Activated naive CD4-positive, alpha-beta T cell treated with anti-CD3 and anti-CD28 coated beads, Interleukin-2, amount 50 U/mL, for 24 hours (primary cell): Measurements from ENCODE around the gene SMYD4.
"Not testable (repeated sequence)": the region's sequence is repeated elsewhere in the genome, so short reads cannot be mapped to it uniquely, and the experiment has no call there.

Experiments used
- H3K27ac Mint-ChIP-seq: one replicate; pipeline ENCODE4 v1.8.0; 2021; ENCODE audit warnings: mild to moderate bottlenecking, mixed read lengths
- H3K27me3 Mint-ChIP-seq: one replicate; pipeline ENCODE4 v1.8.0; 2021; ENCODE audit warnings: mixed read lengths
- H3K36me3 Mint-ChIP-seq: one replicate; pipeline ENCODE4 v1.8.0; 2021; ENCODE audit warnings: mixed read lengths
- H3K4me1 Mint-ChIP-seq: one replicate; pipeline ENCODE4 v1.8.0; 2021; ENCODE audit warnings: mixed read lengths
- H3K4me3 Mint-ChIP-seq: one replicate; pipeline ENCODE4 v1.8.0; 2021; ENCODE audit warnings: mild to moderate bottlenecking, mixed read lengths
- H3K9me3 Mint-ChIP-seq: one replicate; pipeline ENCODE4 v1.8.0; 2021; ENCODE audit warnings: mixed read lengths

SMYD4 gene

DNA sequence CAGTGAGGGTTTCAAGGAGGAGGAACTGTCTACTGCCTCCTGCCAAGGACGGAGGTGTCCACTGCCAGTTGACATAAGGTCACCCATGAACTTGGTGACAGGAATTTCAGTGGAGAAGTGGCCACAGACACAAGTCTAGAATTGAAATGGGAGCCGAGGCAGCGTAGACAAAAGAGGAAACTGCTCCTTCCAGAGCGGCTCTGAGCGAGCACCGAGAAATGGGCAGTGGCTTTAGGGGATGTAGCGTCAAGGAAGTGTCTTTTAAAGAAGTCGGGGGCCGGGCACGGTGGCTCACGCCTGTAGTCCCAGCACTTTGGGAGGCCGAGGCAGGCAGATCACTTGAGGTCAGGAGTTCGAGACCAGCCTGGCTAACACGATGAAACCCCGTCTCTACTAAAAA is 70.9 kb downstream of the SMYD4 start:
- Mint-ChIP-seq H3K27me3 (no peaks in the 10 kb centered on the region), H3K4me1 (peaks cover 32% of the 10 kb centered on the region), H3K36me3 (no peaks in the 10 kb centered on the region), H3K27ac (no peak overlapping the region), H3K4me3 (no peak overlapping the region), H3K9me3 (no peaks in the 10 kb centered on the region)

DNA sequence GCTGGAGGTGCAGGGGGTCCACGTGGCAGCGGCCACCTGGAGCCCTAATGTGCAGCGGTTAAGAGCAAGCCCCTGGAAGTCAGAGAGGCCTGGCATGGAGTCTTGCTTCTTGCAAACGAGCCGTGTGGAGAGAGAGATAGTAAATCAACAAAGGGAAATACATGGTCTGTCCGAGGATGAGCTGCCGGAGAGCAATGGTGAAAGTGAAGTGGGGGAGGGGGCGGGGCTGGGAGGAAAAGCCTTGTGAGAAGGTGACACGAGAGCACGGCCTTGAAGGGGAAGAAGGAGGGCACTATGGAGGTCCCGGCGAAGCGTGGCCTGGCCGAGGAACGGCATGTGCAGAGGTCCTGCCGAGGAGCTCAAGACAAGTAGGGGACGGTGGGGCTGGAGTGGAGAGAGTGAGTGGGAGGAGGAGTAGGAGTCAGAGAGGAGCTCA is 73.9 kb downstream of the SMYD4 start:
- H3K27me3 Mint-ChIP-seq: no peaks in the 10 kb centered on the region
- no peaks in the 10 kb centered on the region for H3K9me3 Mint-ChIP-seq
- no peak overlapping the region for H3K27ac Mint-ChIP-seq
- no peak overlapping the region for H3K4me3 Mint-ChIP-seq
- peaks cover 5% of the 10 kb centered on the region for H3K4me1 Mint-ChIP-seq
- H3K36me3 Mint-ChIP-seq: no peaks in the 10 kb centered on the region

DNA sequence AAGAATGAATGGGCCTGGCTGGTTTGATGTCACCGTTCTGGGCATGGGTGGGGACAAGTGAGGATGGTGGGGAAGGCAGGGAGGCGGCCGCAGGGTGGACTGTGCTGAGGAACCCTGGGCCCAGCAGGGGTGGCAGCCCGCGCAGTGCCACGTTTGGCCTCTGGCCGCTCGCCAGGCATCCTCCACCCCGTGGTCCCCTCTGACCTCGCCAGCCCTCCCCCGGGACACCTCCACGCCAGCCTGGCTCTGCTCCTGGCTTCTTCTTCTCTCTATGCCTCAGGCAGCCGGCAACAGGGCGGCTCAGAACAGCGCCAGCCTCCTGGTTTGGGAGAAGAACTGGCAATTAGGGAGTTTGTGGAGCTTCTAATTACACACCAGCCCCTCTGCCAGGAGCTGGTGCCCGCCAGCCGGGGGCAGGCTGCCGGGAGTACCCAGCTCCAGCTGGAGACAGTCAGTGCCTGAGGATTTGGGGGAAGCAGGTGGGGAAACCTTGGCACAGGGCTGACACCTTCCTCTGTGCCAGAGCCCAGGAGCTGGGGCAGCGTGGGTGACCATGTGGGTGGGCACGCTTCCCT is 74.4 kb downstream of the SMYD4 start:
- no peak overlapping the region for H3K27ac Mint-ChIP-seq
- no peaks in the 10 kb centered on the region for H3K36me3 Mint-ChIP-seq
- H3K4me3 Mint-ChIP-seq: no peak overlapping the region
- peaks cover 5% of the 10 kb centered on the region for H3K4me1 Mint-ChIP-seq
- no peaks in the 10 kb centered on the region for H3K27me3 Mint-ChIP-seq
- H3K9me3 Mint-ChIP-seq: no peaks in the 10 kb centered on the region

DNA sequence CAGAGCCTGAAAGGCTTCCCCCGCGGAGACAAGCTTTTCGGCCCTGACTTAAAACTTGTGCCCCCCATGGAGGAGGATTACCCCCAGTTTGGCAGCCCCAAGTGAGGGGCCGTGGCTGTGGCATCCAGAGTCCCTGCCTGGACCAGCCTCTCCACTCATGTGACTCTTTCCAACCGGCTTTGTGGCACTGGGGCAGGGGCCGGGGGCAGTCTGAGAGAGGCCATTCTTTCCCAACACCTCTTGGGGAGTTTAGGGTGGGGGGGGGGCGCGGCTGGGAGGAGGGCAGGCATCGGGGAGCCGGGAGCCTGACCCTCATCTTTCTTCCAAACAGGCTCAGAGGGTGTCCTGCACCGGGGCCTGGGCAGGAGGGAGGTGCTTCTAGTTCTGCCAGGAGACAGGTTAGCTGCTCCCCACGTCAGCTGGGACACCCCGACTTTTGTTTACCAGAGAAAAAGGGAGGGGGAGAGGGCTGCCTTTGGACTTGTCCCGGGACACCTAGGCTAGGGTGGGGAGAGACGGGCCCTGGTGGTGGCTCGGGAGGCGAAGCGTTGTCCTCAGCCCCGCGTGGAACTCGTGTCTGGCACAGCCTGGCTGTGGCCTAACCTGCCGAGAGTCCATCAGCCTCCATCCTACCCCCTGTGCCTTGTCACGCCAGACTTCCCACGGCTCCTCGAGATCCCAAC is 75.1 kb downstream of the SMYD4 start:
- H3K9me3 Mint-ChIP-seq: no peaks in the 10 kb centered on the region
- H3K4me1 Mint-ChIP-seq: peaks cover 5% of the 10 kb centered on the region
- H3K27me3 Mint-ChIP-seq: no peaks in the 10 kb centered on the region
- no peak overlapping the region for H3K4me3 Mint-ChIP-seq
- no peak overlapping the region for H3K27ac Mint-ChIP-seq
- no peaks in the 10 kb centered on the region for H3K36me3 Mint-ChIP-seq

DNA sequence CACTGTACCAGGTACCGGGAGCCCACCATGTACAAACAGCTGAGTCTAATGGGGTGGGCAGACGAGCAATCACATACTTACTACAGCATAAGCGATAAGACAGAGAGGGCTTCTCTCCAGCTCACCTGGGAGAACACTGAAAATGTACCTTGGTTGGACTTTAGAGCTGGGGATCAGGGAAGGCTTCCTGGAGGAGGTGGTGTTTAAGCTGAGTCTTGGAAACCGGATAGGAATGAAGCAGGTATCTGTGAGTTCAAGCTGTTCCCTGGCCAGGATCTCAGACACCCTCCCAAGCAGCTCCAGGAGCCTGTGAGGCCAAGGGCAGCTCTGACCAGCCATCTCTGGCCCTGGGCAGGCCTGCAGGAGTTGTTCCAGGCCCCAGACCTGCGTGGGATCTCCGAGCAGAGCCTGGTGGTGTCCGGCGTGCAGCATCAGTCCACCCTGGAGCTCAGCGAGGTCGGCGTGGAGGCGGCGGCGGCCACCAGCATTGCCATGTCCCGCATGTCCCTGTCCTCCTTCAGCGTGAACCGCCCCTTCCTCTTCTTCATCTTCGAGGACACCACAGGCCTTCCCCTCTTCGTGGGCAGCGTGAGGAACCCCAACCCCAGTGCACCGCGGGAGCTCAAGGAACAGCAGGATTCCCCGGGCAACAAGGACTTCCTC is 75.8 kb downstream of the SMYD4 start:
- no peaks in the 10 kb centered on the region for H3K36me3 Mint-ChIP-seq
- H3K27me3 Mint-ChIP-seq: no peaks in the 10 kb centered on the region
- no peaks in the 10 kb centered on the region for H3K9me3 Mint-ChIP-seq
- H3K27ac Mint-ChIP-seq: no peak overlapping the region
- H3K4me3 Mint-ChIP-seq: no peak overlapping the region
- H3K4me1 Mint-ChIP-seq: peaks cover 5% of the 10 kb centered on the region

DNA sequence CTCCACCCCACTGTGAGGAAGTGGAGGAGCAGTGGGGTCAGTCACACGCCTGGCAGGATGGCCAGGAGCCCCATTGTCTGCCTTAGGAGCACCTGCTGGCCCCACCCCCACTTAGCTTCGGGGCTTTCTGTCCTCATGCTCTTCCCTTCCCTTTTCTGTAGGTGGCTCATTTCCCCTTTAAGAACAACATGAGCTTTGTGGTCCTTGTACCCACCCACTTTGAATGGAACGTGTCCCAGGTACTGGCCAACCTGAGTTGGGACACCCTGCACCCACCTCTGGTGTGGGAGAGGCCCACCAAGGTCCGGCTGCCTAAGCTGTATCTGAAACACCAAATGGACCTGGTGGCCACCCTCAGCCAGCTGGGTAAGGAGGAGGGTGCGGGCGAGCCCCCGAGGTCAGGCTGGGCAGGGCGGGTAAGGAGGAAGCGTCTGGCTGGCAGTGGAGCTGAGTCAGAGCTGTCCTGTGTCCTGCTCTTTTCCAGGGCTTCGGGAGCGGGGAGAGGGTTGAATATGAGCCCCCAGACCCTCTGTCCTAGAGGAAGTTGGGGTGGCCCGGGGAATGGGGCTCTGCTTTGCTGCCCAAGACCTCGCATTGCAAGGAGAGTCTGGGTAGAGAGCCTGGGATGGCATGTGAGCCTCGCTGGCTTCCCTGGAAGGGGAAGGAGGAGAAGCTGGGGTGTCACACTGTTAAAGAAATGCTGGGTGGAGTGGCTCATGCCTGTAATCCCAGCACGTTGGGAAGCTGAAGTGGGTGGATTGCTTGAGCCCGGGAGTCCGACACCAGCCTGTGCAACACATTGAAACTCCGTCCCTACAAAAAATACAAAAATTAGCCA is 77.1 kb downstream of the SMYD4 start:
- Mint-ChIP-seq H3K4me1 (no peaks in the 10 kb centered on the region), H3K9me3 (no peaks in the 10 kb centered on the region), H3K36me3 (no peaks in the 10 kb centered on the region), H3K27me3 (no peaks in the 10 kb centered on the region), H3K27ac (no peak overlapping the region), H3K4me3 (no peak overlapping the region)

DNA sequence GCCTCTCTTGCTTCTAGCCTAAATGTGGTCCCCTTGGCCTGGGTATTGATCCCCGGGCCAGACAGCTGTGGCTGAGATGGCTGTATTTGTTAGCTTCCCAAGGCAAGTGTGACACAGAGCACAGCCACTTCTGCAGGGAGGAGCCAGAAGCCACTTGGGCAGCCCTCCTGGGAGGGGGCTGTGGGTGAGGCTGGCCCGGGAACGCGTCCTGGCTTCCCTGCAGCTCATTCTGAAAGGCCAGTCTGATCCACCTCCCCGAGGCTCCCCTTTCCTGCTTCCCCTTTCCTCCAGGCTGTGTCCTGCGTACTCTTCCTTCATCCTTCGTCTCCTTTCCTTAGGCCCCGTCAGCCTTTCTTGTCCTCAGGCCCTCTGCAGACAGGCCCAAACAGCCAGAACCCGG is 79.1 kb downstream of the SMYD4 start:
- Mint-ChIP-seq H3K36me3 (no peaks in the 10 kb centered on the region), H3K27ac (no peak overlapping the region), H3K4me3 (no peak overlapping the region), H3K9me3 (no peaks in the 10 kb centered on the region), H3K4me1 (no peaks in the 10 kb centered on the region), H3K27me3 (no peaks in the 10 kb centered on the region)

DNA sequence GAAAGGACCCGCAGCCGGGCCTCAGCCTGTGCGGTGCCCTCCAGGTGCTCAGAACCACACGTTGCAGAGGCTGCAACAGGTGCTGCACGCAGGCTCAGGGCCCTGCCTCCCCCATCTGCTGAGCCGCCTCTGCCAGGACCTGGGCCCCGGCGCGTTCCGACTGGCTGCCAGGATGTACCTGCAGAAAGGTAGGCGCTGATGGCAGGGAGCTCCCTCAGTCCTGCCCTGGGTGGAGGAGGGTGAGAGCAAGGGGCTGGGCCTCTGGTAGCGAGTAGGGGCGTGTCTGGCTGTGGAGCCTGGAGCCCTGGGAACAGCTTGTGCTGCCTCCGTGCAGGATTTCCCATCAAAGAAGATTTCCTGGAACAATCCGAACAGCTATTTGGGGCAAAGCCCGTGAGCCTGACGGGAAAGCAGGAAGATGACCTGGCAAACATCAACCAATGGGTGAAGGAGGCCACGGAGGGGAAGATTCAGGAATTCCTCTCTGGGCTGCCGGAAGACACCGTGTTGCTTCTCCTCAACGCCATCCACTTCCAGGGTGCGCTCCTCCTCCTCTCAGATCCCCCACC is 82.6 kb downstream of the SMYD4 start:
- H3K36me3 Mint-ChIP-seq: no peaks in the 10 kb centered on the region
- H3K27ac Mint-ChIP-seq: no peak overlapping the region
- no peaks in the 10 kb centered on the region for H3K4me1 Mint-ChIP-seq
- no peaks in the 10 kb centered on the region for H3K9me3 Mint-ChIP-seq
- H3K4me3 Mint-ChIP-seq: no peak overlapping the region
- H3K27me3 Mint-ChIP-seq: no peaks in the 10 kb centered on the region

DNA sequence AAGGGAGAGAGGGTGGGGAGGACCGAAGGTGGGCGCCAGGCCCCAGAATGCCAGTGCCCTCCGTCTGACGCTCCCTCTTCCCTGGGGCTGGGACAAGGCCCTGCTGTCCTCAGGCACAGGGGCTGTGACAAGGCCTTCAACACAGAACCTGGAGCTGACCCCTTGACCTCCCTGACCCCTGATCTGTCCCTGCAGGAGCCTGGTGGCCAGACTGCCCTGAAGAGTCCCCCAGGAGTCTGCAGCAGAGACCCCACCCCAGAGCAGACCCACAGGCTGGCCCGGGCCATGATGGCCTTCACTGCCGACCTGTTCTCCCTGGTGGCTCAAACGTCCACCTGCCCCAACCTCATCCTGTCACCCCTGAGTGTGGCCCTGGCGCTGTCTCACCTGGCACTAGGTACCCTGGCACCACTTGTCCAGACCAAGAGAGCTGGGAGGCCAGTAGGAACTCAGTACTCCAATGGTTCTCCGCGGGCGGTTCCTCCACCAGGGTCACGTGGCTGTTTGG is 84.1 kb downstream of the SMYD4 start:
- Mint-ChIP-seq H3K27ac (no peak overlapping the region), H3K4me1 (no peaks in the 10 kb centered on the region), H3K36me3 (no peaks in the 10 kb centered on the region), H3K27me3 (no peaks in the 10 kb centered on the region), H3K4me3 (no peak overlapping the region), H3K9me3 (no peaks in the 10 kb centered on the region)

DNA sequence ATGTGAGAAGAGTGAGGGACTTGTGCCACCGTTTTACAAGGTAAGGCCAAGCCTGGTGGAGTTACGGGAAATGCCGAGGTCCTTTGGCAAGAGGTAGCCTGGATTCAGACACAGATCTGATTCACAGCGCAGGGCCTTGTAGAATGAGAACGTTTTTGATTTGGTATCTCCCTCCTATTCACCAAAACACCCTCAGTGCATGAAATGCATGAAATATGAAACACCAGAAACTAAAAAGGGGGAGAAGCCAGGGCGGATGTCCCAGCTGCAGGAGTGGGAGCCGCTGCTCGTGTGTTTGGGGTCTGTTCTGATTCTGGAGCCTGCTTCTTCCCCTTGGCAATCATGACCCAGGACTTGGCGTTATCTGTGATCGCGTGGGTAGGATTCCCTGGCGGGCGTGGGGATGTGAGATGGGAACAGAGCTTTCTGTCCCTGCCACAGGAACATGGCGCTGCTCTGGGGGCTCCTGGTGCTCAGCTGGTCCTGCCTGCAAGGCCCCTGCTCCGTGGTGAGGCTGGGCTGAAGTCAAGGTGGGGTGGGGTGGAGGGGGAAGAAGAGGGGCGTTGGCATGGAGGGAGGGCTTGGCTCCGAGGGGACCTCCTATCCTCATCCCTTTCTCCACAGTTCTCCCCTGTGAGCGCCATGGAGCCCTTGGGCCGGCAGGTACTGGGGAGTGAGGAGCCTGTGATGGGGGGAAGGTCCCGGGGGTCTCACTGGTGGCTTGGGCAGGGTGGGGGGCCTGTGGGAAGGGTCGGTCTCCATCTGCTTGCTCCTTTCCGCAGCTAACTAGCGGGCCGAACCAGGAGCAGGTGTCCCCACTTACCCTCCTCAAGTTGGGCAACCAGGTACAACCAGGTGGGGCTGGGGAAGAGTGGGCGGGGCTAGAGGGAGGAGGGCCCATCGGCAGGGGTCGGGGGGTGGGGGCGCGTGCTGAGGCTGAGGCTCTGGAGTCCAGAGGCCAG is 84.9 kb downstream of the SMYD4 start:
- Mint-ChIP-seq H3K27ac (no peak overlapping the region), H3K27me3 (no peaks in the 10 kb centered on the region), H3K9me3 (no peaks in the 10 kb centered on the region), H3K4me1 (no peaks in the 10 kb centered on the region), H3K4me3 (no peak overlapping the region), H3K36me3 (no peaks in the 10 kb centered on the region)

DNA sequence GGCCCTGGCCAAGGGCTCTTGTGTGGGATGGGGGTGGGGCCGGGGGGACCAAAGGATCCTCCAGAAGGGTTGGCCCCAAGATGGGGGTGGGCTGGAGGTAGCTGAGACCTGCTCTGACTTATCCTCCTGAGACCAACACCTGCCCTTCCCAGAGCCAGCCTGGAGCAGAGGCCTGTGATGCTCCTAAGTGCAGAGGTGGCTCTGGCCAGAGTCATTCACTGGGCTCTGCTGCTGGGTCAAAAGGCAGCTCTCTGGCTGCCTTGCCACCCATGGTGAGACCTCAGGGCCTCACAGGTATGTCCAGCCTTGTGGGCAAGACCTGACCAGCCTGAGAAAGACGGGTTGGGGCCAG is 86.6 kb downstream of the SMYD4 start:
- H3K9me3 Mint-ChIP-seq: no peaks in the 10 kb centered on the region
- H3K4me3 Mint-ChIP-seq: no peak overlapping the region
- no peaks in the 10 kb centered on the region for H3K4me1 Mint-ChIP-seq
- H3K36me3 Mint-ChIP-seq: no peaks in the 10 kb centered on the region
- no peak overlapping the region for H3K27ac Mint-ChIP-seq
- no peaks in the 10 kb centered on the region for H3K27me3 Mint-ChIP-seq

DNA sequence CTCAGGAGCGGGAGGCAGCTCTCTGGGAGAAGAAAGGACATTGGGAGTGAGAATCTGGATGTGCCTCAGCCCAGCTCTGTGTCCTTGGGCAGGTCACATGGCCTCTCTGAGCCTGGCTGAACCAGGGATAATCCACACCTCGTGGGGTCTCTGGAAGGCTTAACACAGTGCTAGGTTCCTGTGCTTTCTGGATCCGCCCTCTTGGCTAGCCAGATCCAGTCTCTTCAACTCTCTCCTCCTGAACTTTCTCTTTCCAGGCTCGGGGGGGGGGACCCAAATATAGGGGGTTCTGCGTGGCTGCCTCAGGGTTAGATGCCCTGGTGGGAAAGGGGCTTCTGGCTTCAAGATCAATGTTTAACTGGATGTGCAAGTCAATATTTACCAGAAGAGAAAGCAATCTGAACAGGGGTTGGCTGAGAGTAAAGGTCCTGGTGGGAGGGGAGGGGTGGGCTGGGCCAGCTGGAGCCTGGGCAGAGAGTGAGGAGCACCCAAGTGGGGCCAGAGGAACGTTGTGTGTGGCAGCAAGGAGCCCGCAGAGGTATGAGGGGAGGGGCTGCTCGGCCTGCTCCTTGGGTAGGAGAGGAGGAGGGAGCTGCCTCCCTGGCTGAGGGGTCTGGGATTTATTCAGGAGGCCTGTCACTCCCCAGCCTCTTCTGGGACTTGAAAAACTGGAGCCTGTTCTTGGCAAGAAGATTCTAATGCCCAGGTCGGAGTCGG is 87.2 kb downstream of the SMYD4 start, which contains the start of gene SERPINF2:
SERPINF2 (plus strand) TSS at position 501 of the 717 bp plus-strand sequence. CDS start 2,125 bp downstream, outside the sequence.
- Mint-ChIP-seq H3K4me3 (no peak within 1 kb of the TSS), H3K4me1 (no peaks in the 10 kb centered on the region), H3K36me3 (no peaks in the 10 kb centered on the region), H3K9me3 (no peaks in the 10 kb centered on the region), H3K27ac (no peak within 1 kb of the TSS), H3K27me3 (no peaks in the 10 kb centered on the region)

DNA sequence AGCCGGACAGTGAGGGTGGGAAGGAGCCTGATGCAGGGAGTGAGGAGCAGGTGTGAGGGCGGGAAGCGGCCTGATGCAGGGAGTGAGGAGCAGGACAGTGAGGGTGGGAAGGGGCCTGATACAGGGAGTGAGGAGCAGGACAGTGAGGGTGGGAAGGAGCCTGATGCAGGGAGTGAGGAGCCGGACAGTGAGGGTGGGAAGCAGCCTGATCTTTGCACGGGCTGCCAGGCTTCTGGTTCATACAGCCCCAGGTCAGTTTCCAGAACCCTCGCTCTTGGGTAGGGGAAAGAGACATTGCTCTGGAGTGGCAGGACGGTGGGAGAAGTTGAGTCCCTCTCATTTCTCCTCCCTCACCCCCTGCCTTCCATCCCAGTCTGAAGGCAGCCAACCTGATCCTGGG is 87.8 kb downstream of the SMYD4 start:
- H3K36me3 Mint-ChIP-seq, H3K27me3 Mint-ChIP-seq, H3K9me3 Mint-ChIP-seq, H3K27ac Mint-ChIP-seq, H3K4me3 Mint-ChIP-seq, H3K4me1 Mint-ChIP-seq: not testable (repeated sequence)
